ENCODE measurements around the gene DEDD2.
A peak's percentile ranks its signal among the peaks of the same experiment; 100 is the strongest.

The DEDD2 gene

DNA sequence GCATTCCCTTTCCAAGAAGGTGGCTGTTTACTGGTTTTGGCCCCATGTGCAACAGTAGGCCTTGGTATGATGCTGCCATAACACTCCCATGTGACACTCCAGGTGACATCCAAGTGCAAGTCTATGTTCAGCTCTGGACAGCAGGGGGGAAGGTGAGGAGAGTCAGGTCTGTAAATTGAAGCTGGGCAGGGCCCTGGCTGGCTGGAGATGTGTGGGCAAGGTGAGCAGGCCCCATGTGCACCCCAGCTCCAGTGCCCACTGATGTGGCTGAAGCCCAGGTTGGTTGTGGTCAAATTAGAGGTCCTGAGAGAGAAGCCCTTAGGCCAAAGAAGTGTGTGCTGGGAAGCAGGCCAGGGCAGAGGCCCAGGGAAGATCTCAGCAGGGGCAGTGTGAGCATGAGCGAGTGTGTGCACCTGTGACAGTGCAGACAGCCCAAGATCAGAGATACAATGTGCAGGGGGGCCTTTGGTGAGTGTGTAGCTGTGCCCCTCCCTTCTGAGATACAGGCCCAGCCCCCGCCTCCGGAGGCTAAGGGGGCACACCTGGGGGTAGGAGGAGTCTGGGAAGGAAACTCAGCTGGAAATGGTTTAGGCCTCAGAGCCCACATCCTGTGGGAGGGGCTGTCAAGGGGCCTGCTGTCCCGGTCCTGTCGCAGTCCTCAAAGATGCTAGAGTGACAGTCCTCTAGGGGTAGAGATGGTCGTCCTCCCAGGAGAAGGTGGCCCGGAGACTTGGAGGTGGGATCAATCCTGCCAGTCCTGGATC is 18.6 kb downstream of the DEDD2 start:
- no peak for DNase-seq (ENCODE audit: low read depth)

GRCh38 chr19:42197375-42197817 is 20.1 kb downstream of the DEDD2 start:
- no peak for DNase-seq (ENCODE audit: low read depth)

DNA sequence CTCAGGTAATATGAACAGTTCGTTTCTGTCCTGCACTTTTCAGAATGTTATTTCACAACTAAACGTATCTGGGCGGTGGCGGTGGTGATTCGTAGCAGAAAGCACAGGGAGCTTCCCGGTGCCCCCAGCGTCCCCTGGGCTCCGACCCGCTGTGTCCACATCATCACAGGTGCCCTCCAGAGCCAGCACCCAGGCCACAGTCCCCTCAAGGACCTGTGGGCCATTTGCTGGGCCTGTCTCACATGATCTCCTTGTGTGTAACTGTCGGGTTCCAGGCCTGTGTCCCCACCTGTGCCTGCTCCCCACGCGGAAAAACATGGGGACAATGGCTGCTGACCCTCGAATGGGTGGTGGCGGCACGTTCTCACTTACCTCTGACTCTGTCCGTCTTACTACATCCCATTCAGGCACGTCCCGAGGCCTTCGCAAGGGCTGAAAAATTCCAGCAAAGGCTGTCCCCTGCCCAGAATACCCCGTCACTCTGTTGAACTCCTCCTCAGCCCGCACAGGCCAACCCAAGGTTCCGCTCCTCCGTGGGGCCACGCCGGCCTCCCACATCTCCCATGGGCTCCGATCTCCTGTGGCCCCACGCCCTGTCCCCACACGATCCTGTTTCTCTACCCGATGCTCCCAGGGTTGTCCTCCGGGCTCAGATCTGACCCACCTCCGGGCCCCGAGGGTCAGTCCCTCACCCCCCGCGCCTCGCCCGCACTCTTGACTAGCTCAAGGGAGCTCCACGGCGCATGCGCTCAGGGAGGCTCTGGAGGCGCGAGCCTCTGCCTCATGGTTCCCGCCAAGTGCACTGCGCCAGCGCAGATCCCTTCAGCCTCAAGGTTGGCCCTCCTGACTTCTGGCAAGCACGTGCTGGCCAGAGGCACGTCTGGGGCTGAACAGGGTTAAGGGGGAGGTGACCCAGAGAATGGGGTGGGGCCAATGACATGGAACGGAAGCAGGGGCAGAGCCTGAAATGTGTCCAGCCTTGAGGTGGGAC is 21.2 kb downstream of the DEDD2 start:
- no peak for DNase-seq (ENCODE audit: low read depth)

- no peak for DNase-seq (ENCODE audit: low read depth)
These were observed 23.8 kb downstream of the DEDD2 start for GRCh38 chr19:42193706-42194105.

- no peak for DNase-seq (ENCODE audit: low read depth)
These were observed 24.2 kb downstream of the DEDD2 start for GRCh38 chr19:42193294-42193693.

DNA sequence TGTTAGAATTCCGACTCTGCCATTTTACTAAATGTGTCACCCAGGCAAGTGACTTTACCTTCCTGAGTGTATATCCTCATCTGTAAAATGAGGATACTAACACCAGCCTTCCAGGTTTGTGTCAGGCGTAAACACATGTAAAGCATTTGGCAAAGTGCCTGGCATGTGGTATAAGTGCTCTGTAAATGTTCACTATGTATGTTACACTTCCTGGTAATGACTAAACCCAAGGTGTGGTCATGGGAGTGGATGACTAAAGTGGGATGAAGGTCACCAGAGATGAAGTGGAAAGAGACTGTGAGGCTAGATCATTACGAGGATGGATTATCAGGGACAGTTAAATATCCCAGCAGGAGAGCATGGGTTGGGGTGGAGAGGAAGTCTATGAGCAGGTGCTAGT is 25.6 kb downstream of the DEDD2 start:
- peak; percentile 17 for DNase-seq (ENCODE audit: low read depth)

DNA sequence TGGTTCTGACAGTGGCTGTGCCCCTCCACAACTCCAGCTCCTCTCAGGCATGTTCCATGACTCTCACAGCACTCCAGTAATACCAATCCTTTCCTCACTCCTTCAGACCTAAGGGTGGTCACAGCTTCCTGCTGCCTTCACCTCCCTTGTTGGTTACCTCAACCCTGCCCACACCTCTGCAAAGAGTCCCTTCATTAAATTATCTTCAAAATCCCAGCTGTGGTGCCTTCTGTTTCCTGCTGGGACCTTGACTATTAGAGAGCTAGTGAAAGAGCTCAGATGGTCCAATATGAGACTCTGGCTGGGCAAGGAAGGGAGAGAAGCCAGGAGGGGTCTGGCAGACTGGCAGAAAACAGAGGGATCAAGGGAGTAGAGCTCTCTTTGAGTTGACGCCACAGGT is 26.1 kb downstream of the DEDD2 start:
- DNase-seq (ENCODE audit: low read depth) = no peak

GRCh38 chr19:42189133-42189532 is 28.3 kb downstream of the DEDD2 start:
- DNase-seq (ENCODE audit: low read depth) = no peak

DNA sequence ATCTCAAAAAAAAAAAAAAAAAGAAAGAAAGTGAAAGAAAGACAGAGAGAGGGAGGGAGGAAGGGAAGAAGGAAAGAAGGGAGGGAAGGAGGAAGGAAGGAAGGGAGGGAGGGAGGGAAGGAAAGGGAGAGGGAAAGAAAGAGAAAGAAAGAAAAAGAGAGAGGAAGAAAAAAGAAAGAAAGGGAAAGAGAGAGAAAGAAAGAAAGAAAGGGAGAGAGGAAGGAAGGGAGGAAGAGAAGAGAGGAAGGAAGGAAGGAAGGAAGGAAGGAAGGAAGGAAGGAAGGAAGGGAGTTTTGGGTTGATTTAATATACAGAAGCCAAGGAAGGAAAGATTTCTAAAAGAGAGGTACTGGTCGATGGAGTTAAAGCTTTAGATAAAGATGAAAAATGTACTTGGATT is 28.8 kb downstream of the DEDD2 start:
- no peak for DNase-seq (ENCODE audit: low read depth)

DNA sequence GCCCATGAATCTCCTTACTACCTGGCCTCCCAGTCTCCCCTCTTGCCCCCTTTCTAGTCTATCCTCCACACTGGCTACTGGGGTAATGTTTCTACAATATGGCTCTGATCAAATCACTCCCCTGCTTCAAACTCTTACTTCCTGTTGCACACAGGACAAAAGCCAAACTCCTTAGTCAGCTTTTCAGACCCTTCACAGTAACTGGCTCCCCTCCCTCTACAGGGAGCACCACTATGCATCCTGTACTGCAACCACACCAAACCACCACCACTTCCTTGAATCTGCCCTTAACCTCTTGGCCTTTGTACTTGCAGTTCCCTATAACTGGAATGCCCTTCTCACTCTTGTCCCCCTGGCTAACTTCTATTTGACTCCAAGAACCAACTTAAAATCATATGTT is 32.2 kb downstream of the DEDD2 start:
- DNase-seq (ENCODE audit: low read depth) = no peak

DNA sequence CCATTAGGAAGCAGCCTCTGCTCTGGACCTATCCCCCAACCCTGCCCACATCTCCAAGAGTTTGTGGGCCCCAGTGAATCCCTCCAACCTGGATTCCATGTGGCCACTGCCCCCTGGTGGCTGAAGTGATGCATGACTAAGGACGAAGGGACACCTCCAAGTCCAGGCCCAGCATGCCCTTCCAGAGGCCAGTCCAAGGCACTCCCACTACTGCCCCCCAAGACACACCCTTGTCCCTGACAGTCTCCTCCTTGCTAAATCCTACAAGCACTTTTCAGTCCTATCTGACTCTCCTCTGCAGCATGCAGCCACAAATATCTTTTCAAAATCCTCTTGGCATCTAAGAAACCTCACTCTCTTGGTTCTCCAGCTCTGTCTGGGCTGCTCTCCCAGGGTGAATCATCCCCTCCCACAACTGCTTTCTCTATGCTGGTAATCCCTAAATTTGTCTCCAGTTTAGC is 33.0 kb downstream of the DEDD2 start:
- peak; percentile 49 for DNase-seq (ENCODE audit: low read depth)

- DNase-seq (ENCODE audit: low read depth) = no peak
These were observed 38.4 kb downstream of the DEDD2 start for GRCh38 chr19:42178791-42179674.

GRCh38 chr19:42177686-42178019 is 39.8 kb downstream of the DEDD2 start:
- DNase-seq (ENCODE audit: low read depth) = no peak

- DNase-seq (ENCODE audit: low read depth) = peak; percentile 6
These were observed 40.3 kb downstream of the DEDD2 start for GRCh38 chr19:42176990-42177685.

GRCh38 chr19:42176649-42176989 is 40.9 kb downstream of the DEDD2 start:
- DNase-seq (ENCODE audit: low read depth) = no peak

DNA sequence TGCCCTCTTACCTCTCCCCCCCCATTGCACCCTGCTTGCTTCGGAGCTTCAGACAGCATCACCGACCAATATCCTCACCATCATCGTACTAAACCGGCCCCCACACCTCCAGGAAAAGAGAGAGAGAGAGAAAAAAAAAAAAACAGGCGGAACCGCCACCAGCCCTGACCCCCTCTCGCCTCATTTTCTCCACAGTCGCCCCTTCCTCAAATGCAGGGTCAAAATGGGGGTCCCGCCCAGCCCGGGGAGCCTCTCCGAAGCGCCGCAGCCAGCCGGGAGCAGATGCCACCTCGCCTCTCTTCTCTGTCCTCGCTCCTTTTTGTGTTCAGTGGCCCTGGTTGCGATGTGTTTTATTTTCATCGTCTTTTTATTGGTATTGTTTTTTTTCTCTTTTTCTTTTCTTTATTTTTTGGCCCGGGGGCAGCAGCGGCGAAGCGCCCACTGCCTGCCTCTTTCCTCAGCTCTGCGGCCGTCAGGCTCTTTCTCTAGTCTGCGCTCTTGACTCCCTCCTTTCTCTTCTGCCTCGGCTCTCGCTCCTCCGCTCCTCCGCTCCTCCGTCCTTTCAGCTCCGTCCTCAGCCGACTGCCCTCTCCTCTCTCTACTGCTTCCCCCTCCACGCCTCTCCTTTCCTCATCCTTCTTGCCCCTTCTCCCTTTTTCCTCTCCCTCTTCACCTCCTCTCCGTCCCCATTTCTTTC is 41.4 kb downstream of the DEDD2 start:
- DNase-seq (ENCODE audit: low read depth) = no peak

DNA sequence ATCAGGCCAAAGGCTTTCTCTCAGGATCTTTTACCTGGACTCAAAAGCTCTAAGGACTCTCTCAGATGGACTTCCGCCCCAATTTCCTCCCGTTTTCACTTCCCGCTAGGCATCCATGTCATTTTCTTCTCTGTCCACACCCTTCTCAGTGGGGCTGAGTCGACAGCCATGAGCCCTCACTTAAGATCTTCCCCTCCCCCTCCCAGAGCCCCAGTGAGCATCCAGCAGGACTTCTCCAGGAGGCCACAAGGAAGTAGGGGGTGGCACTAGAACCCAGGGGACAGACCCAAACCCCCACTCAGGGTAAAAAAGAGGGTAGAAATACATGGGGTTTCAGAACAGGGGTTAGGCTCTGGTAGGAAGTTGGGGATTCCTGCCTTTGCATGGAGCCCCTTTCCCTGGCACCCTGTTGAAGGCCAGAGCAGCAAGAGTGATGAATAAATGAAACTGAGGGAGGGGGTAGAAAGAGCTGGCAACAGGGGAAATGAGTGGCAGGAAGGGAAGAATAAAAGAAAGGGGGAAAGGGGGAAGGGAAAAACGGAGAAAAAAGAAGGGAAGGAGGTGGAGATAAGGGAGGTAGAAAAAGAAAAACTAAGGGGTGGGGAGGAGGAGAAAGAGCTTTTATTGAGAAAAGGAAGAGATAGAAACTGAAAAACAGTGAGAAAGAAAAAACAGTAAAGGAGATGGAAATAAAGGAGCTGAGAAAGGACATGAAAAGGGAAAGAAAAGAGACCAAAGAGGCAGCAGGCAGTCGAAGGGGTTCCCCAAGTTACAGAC is 42.3 kb downstream of the DEDD2 start:
- no peak for DNase-seq (ENCODE audit: low read depth)

DNA sequence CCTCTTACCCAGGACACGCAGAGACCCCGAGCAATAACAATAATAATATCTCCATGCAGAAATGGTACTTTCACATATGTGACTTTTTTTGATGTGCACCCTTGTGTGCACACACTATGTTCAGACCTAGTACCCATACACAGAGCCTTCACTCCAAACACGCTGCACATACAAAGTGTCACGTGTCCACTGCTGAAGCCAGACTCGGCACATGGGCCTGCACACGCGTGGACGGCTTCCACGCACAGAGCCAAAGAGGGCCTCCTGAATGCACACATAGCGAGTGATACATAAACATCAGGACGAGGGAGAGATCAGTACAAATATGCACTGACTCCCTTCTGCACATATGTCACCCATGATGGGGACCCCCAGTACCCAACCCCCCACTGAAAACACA is 43.3 kb downstream of the DEDD2 start:
- DNase-seq (ENCODE audit: low read depth) = no peak

DNA sequence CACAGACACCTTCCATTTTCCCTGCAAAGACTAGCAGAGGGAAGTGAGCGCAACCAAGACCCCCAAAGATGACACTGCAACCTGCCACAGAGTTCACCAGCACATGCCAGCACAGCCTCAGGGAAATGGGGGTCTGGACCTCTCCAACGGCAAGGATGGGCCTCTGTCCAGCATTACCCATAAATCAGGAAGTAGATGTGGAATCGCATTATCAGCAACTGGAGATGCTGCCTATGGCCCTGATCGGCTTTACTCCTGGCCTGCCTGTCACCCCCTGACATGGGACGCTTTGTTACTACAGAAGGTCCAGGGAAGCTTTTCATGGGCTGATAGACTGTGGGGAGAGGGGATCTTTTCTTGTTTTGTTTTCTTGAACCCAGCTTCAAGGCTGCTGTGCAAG is 43.8 kb downstream of the DEDD2 start:
- DNase-seq (ENCODE audit: low read depth) = no peak

DNA sequence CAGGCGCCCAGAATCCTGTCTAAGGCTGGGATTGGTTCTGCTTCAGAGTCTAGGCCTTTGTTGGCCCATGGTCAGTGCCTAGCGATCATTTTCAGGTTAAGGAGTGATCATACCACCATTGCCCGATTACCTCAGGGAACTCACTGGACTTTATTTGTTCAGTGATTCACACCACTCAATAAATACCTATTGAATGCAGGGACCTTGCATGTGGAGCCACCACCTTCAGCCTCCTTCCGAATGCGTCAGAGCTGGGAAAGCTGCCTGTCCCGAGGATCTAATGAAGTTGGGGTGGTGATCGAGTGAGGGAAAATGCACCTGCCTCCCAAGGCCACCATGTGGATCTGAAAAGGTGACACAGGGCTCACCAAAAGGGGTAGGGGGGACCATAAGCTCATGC is 45.2 kb downstream of the DEDD2 start:
- DNase-seq (ENCODE audit: low read depth) = no peak

Data from non-pigmented ciliary epithelial cell (primary cell).